WTC11 (cell line): ENCODE data around the gene ELOVL2. TPM values are rescaled to one million over a fixed set of nuclear protein-coding genes. Genes with fewer than 3 reads are reported as not detected.

Experiments used
- ATAC-seq: fragments of 200-7000 bp; cut with Tn5 transposase; 2 replicates; pipeline ENCODE4 v1.10.0; 2021; ENCODE audit warnings: mild to moderate bottlenecking, moderate library complexity
- CTCF ChIA-PET: fragments of 300-600 bp; sonication (Branson Sonifier 250); formaldehyde crosslinking; loops from one replicate; lab custom pipeline; 2021; ENCODE audit warnings: antibody characterized with exemption; lab: Charles Lee
- POLR2A ChIA-PET: fragments of 350-600 bp; sonication (Branson Sonifier 250); formaldehyde crosslinking; loops from one replicate; lab custom pipeline; 2021; ENCODE audit warnings: antibody characterized with exemption; lab: Charles Lee
- DNase-seq: peaks from one replicate; pipeline ENCODE4 v3.0.0; 2021; ENCODE audit warnings: low spot score
- H3K27ac Mint-ChIP-seq: 2 replicates; pipeline ENCODE4 v1.8.0; 2021; ENCODE audit warnings: mixed read lengths
- H3K27me3 Mint-ChIP-seq: 2 replicates; pipeline ENCODE4 v1.8.0; 2021; ENCODE audit warnings: low read depth, mild to moderate bottlenecking, moderate library complexity, mixed read lengths
- H3K36me3 Mint-ChIP-seq: 2 replicates; pipeline ENCODE4 v1.8.0; 2021; ENCODE audit warnings: mixed read lengths
- H3K4me1 Mint-ChIP-seq: 2 replicates; pipeline ENCODE4 v1.8.0; 2022; ENCODE audit warnings: mixed read lengths
- H3K4me3 Mint-ChIP-seq: 2 replicates; pipeline ENCODE4 v1.8.0; 2021; ENCODE audit warnings: mild to moderate bottlenecking, moderate library complexity, mixed read lengths
- H3K9me3 Mint-ChIP-seq: 2 replicates; pipeline ENCODE4 v1.8.0; 2021; ENCODE audit warnings: mixed read lengths
- ATF1 ChIP-seq: sonication (generic); formaldehyde crosslinking; IDR thresholded peaks from 2 replicates; pipeline ENCODE4 v1.8.1; 2023; ENCODE audit warnings: mild to moderate bottlenecking, moderate library complexity, missing genetic modification reagents
- CTCF ChIP-seq: fragments of 200-600 bp; IDR thresholded peaks from 2 replicates; pipeline ENCODE4 v1.8.0; 2022; ENCODE audit warnings: antibody characterized with exemption
- ETV6 ChIP-seq: sonication (generic); formaldehyde crosslinking; IDR thresholded peaks from 2 replicates; pipeline ENCODE4 v1.8.1; 2022; ENCODE audit warnings: mild to moderate bottlenecking, missing genetic modification reagents
- FOXP4 ChIP-seq: sonication (generic); formaldehyde crosslinking; IDR thresholded peaks from 2 replicates; pipeline ENCODE4 v1.8.0; 2022; ENCODE audit warnings: mild to moderate bottlenecking, missing genetic modification reagents
- GABPB1 ChIP-seq: sonication (generic); formaldehyde crosslinking; IDR thresholded peaks from 2 replicates; pipeline ENCODE4 v1.8.1; 2023; ENCODE audit warnings: mild to moderate bottlenecking, missing genetic modification reagents
- JAZF1 ChIP-seq: fragments of 250-450 bp; sonication (Bioruptor Pico); IDR thresholded peaks from 2 replicates; pipeline ENCODE4 v1.9.0; 2021; ENCODE audit warnings: moderate library complexity, mild to moderate bottlenecking, inconsistent platforms
- JUN ChIP-seq: sonication (generic); formaldehyde crosslinking; IDR thresholded peaks from 2 replicates; pipeline ENCODE4 v1.8.0; 2023; ENCODE audit warnings: mild to moderate bottlenecking, missing genetic modification reagents
- MXD4 ChIP-seq: fragments of 250-450 bp; sonication (Bioruptor Pico); IDR thresholded peaks from 2 replicates; pipeline ENCODE4 v1.8.0; 2021; ENCODE audit warnings: mild to moderate bottlenecking, moderate library complexity, borderline replicate concordance
- NR1H2 ChIP-seq: sonication (generic); formaldehyde crosslinking; IDR thresholded peaks from 2 replicates; pipeline ENCODE4 v1.9.0; 2021; ENCODE audit warnings: mild to moderate bottlenecking, moderate library complexity, missing genetic modification reagents
- NR2C2 ChIP-seq: sonication (generic); formaldehyde crosslinking; IDR thresholded peaks from 2 replicates; pipeline ENCODE4 v1.8.0; 2022; ENCODE audit warnings: mild to moderate bottlenecking, missing genetic modification reagents
- STAT6 ChIP-seq: sonication (generic); formaldehyde crosslinking; conservative IDR thresholded peaks from 2 replicates; pipeline ENCODE4 v1.8.1; 2023; ENCODE audit warnings: mild to moderate bottlenecking, low read depth, missing genetic modification reagents, moderate library complexity
- TEAD1 ChIP-seq: sonication (generic); formaldehyde crosslinking; IDR thresholded peaks from 2 replicates; pipeline ENCODE4 v1.8.0; 2022; ENCODE audit warnings: mild to moderate bottlenecking, missing genetic modification reagents
- TEAD4 ChIP-seq: sonication (generic); formaldehyde crosslinking; IDR thresholded peaks from 2 replicates; pipeline ENCODE4 v1.8.0; 2022; ENCODE audit warnings: mild to moderate bottlenecking, missing genetic modification reagents
- ZNF121 ChIP-seq: sonication (generic); formaldehyde crosslinking; IDR thresholded peaks from 2 replicates; pipeline ENCODE4 v1.8.0; 2023; ENCODE audit warnings: missing genetic modification reagents
- ZNF263 ChIP-seq: sonication (generic); formaldehyde crosslinking; IDR thresholded peaks from 2 replicates; pipeline ENCODE4 v1.8.1; 2022; ENCODE audit warnings: low read depth, mild to moderate bottlenecking, moderate library complexity, missing genetic modification reagents
- ZNF396 ChIP-seq: fragments of 250-450 bp; sonication (Bioruptor Pico); IDR thresholded peaks from 2 replicates; pipeline ENCODE4 v1.8.0; 2021; ENCODE audit warnings: mild to moderate bottlenecking, moderate library complexity, borderline replicate concordance
- ZNF416 ChIP-seq: fragments of 250-450 bp; sonication (Bioruptor Pico); IDR thresholded peaks from 2 replicates; pipeline ENCODE4 v1.9.0; 2021; ENCODE audit warnings: mild to moderate bottlenecking, inconsistent platforms
- ZNF423 ChIP-seq: fragments of 250-450 bp; sonication (Bioruptor Pico); IDR thresholded peaks from 2 replicates; pipeline ENCODE4 v2.1.2; 2022; ENCODE audit warnings: mild to moderate bottlenecking, moderate library complexity
- total RNA-seq: library from RNA; stranded (reverse); gene quantifications from 3 replicates; pipeline ENCODE4 v1.2.3, GENCODE V29; 2021

ELOVL2 gene
- total RNA-seq, 1 experiment from 2014 or later: 2.0 TPM

- Mint-ChIP-seq H3K27ac (no peak overlapping the region), H3K4me3 (no peak overlapping the region), H3K4me1 (peaks cover 4% of the 10 kb centered on the region; the same call in 1 of the 2 replicates)
- POLR2A ChIA-PET: interaction anchor here (0.6 kb wide), 1 partner anchor 285 kb away, joined by 6 read pairs; no protein-coding TSS in a partner anchor
- no peak for TF ChIP-seq TEAD4
- TF ChIP-seq STAT6 (CRISPR knock-in tag): no peak
- TF ChIP-seq ZNF396 (CRISPR knock-in tag): no peak
- no peak for TF ChIP-seq ZNF416 (CRISPR knock-in tag)
- TF ChIP-seq GABPB1 (CRISPR knock-in tag): no peak
- TF ChIP-seq NR2C2: no peak
- no peak for TF ChIP-seq ETV6 (CRISPR knock-in tag)
- no peak for TF ChIP-seq TEAD1 (CRISPR knock-in tag)
- TF ChIP-seq, all 79 proteins: peak for 0
- Mint-ChIP-seq H3K36me3 (no peaks in the 10 kb centered on the region), H3K9me3 (no peaks in the 10 kb centered on the region), H3K27me3 (peaks cover 2% of the 10 kb centered on the region; the same call in 1 of the 2 replicates)
- DNase-seq (no peak), ATAC-seq (no peak)
- CTCF ChIA-PET: no interaction called here
These were observed 94.3 kb downstream of the ELOVL2 start for GRCh38 chr6:10949579-10950490.

GRCh38 chr6:10947966-10948365, 96.1 kb downstream of the ELOVL2 start:
- POLR2A ChIA-PET: no interaction called here
- Mint-ChIP-seq H3K27ac (no peak overlapping the region), H3K36me3 (no peaks in the 10 kb centered on the region), H3K4me3 (no peak overlapping the region), H3K4me1 (no peaks in the 10 kb centered on the region), H3K9me3 (no peaks in the 10 kb centered on the region), H3K27me3 (no peaks in the 10 kb centered on the region)
- ATAC-seq (no peak), DNase-seq (no peak)
- CTCF ChIA-PET: interaction anchor here (1.0 kb wide), 1 partner anchor 61 kb away, joined by 3 read pairs; the partner anchor contains the start of gene SYCP2L
- TF ChIP-seq ATF1 (CRISPR knock-in tag) (no peak), ZNF263 (no peak), CTCF (no peak), NR1H2 (CRISPR knock-in tag) (no peak), JUN (no peak), ZNF423 (CRISPR knock-in tag) (no peak), JAZF1 (CRISPR knock-in tag) (no peak), MXD4 (CRISPR knock-in tag) (no peak), ZNF121 (CRISPR knock-in tag) (no peak), FOXP4 (no peak)
